ENCODE data around the gene TREX2. TPM values are rescaled to one million over a fixed set of nuclear protein-coding genes. Genes with fewer than 3 reads are reported as not detected.

Gene TREX2
- total and polyA plus RNA-seq, 2 of the 4 experiments (the other 2 are of a cell fraction) = 0.36 to 0.84 TPM

GRCh38 chrX:153442463-153442862 is 3.4 kb downstream of the TREX2 start:
- peaks cover 3% of the 10 kb centered on the region for H3K27me3 ChIP-seq (ENCODE audit: control insufficient read depth, insufficient read depth, low read length)

More at GRCh38 chrX:153442463-153442862, 3.4 kb downstream of the TREX2 start:
- no peaks in the 10 kb centered on the region for H4K20me1 ChIP-seq (ENCODE audit: insufficient read depth, low read length)
- intact Hi-C loops (cut with micrococcal nuclease) (no loop called here), in situ Hi-C loops (cut with MboI; ENCODE audit: low sequenced_read_pairs) (no loop called here), dilution Hi-C loops (cut with HindIII; ENCODE audit: low sequenced_read_pairs, unreplicated experiment) (no loop called here)
- no peaks in the 10 kb centered on the region for H3K4me1 ChIP-seq (ENCODE audit: control insufficient read depth, insufficient read depth, low read length)
- no peak overlapping the region for H2AFZ ChIP-seq (replicated peaks; ENCODE audit: low read length, poor library complexity)
- no CpG with 5 or more reads among the region's 5 CpGs for WGBS, 2 experiments (ENCODE audit: extremely low coverage in 2 of 2, insufficient read length in 1 of 2)
- POLR2A ChIA-PET (ENCODE audit: unreplicated experiment) = no interaction called here
- H3K18ac ChIP-seq (ENCODE audit: low read depth, low read length) = no peak overlapping the region
- CTCF ChIA-PET = no interaction called here
- H4K5ac ChIP-seq (ENCODE audit: low read depth, low read length) = no peak overlapping the region
- no peak overlapping the region for H3K9ac ChIP-seq (ENCODE audit: low read depth, low read length)
- no peak overlapping the region for H3K4me2 ChIP-seq (ENCODE audit: low read depth, low read length)
- no peak overlapping the region for H2BK20ac ChIP-seq (ENCODE audit: low read depth, low read length)
- no peaks in the 10 kb centered on the region for H3K79me1 ChIP-seq (ENCODE audit: low read depth in 1 of 2, low read length in 2 of 2)
- no peak for ATAC-seq (ENCODE audit: low read depth)
- no peaks in the 10 kb centered on the region for H3K9me1 ChIP-seq (ENCODE audit: insufficient read depth, low read length)
- no peak overlapping the region for H3K23ac ChIP-seq (ENCODE audit: low read depth, low read length)
- no peak for DNase-seq
- no peak overlapping the region for H3K56ac ChIP-seq (ENCODE audit: extremely low read depth, insufficient read depth, low read length)
- no peak overlapping the region for H2BK15ac ChIP-seq (ENCODE audit: low read depth, low read length)
- H3K27ac ChIP-seq (ENCODE audit: insufficient read depth, low read length) = no peak overlapping the region
- no peak overlapping the region for H3K4ac ChIP-seq (ENCODE audit: low read depth, low read length)
- no peaks in the 10 kb centered on the region for H3K36me3 ChIP-seq (ENCODE audit: control insufficient read depth, insufficient read depth, low read length)
- no peak overlapping the region for H3K4me3 ChIP-seq (ENCODE audit: insufficient read depth, low read depth, low read length)
- H2AK9ac ChIP-seq (replicated peaks; ENCODE audit: low read depth, low read length, poor library complexity) = no peak overlapping the region
- no peak overlapping the region for H3K14ac ChIP-seq (replicated peaks; ENCODE audit: low read depth, low read length)
- no TSS peak for BruUV-seq (replicated peaks)
- H2BK5ac ChIP-seq (ENCODE audit: low read depth, low read length, poor library complexity, severe bottlenecking) = no peak overlapping the region
- no peak overlapping the region for H4K8ac ChIP-seq (ENCODE audit: low read depth in 2 of 2, low read length in 2 of 2)
- no peak overlapping the region for H4K91ac ChIP-seq (ENCODE audit: insufficient read depth, low read depth, low read length)
- H2BK120ac ChIP-seq (ENCODE audit: low read depth, low read length) = no peak overlapping the region
- no peak overlapping the region for H2AK5ac ChIP-seq (ENCODE audit: low read depth, low read length)
- no peak for TF ChIP-seq CHD1 (IDR thresholded peaks at IDR 0.05; ENCODE audit: low read depth, low read length)
- TF ChIP-seq, protein P1, sequence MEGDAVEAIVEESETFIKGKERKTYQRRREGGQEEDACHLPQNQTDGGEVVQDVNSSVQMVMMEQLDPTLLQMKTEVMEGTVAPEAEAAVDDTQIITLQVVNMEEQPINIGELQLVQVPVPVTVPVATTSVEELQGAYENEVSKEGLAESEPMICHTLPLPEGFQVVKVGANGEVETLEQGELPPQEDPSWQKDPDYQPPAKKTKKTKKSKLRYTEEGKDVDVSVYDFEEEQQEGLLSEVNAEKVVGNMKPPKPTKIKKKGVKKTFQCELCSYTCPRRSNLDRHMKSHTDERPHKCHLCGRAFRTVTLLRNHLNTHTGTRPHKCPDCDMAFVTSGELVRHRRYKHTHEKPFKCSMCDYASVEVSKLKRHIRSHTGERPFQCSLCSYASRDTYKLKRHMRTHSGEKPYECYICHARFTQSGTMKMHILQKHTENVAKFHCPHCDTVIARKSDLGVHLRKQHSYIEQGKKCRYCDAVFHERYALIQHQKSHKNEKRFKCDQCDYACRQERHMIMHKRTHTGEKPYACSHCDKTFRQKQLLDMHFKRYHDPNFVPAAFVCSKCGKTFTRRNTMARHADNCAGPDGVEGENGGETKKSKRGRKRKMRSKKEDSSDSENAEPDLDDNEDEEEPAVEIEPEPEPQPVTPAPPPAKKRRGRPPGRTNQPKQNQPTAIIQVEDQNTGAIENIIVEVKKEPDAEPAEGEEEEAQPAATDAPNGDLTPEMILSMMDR (conservative IDR thresholded peaks at IDR 0.05; ENCODE audit: low read depth, low read length) = no peak
- no peak for TF ChIP-seq NFE2L2 (IDR thresholded peaks at IDR 0.05; ENCODE audit: low read depth, low read length)
- no peak for TF ChIP-seq CEBPB (IDR thresholded peaks at IDR 0.05; ENCODE audit: low read depth, low read length)
- TF ChIP-seq BHLHE40 (IDR thresholded peaks at IDR 0.05; ENCODE audit: low read depth, low read length) = no peak
- no peak for TF ChIP-seq USF2 (IDR thresholded peaks at IDR 0.05; ENCODE audit: low read depth, low read length)
- TF ChIP-seq RCOR1 (IDR thresholded peaks at IDR 0.05; ENCODE audit: insufficient replicate concordance, low read length) = no peak
- no peak for TF ChIP-seq RFX5 (IDR thresholded peaks at IDR 0.05; ENCODE audit: low read depth, low read length)
- no peak for TF ChIP-seq MAZ (IDR thresholded peaks at IDR 0.05; ENCODE audit: borderline replicate concordance, low read depth, low read length)
- no peak for TF ChIP-seq MXI1 (IDR thresholded peaks at IDR 0.05; ENCODE audit: borderline replicate concordance, low read depth, low read length)
- TF ChIP-seq RAD21 (IDR thresholded peaks at IDR 0.05; ENCODE audit: low read length) = no peak
- TF ChIP-seq FOS (IDR thresholded peaks at IDR 0.05; ENCODE audit: low read depth, low read length) = no peak
- TF ChIP-seq SMC3 (IDR thresholded peaks at IDR 0.05; ENCODE audit: low read depth, low read length) = no peak
- TF ChIP-seq POLR2A (IDR thresholded peaks at IDR 0.05; ENCODE audit: low read depth, low read length) = no peak
- TF ChIP-seq, protein P2, sequence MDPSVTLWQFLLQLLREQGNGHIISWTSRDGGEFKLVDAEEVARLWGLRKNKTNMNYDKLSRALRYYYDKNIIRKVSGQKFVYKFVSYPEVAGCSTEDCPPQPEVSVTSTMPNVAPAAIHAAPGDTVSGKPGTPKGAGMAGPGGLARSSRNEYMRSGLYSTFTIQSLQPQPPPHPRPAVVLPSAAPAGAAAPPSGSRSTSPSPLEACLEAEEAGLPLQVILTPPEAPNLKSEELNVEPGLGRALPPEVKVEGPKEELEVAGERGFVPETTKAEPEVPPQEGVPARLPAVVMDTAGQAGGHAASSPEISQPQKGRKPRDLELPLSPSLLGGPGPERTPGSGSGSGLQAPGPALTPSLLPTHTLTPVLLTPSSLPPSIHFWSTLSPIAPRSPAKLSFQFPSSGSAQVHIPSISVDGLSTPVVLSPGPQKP (IDR thresholded peaks at IDR 0.05; ENCODE audit: borderline replicate concordance, low read depth, low read length) = no peak
- no peak for TF ChIP-seq MAFK (IDR thresholded peaks at IDR 0.05; ENCODE audit: low read depth, low read length)
- H3K9me3 ChIP-seq (ENCODE audit: control insufficient read depth, insufficient read depth, low read length) = peaks cover 6% of the 10 kb centered on the region

Measured in IMR-90 (cell line).